Neuron (in vitro differentiated cells): Measurements from ENCODE around the gene WRAP73.

Experiments
- H2AFZ ChIP-seq: one replicate; pipeline ENCODE4 v1.6.1; 2013; ENCODE audit warnings: low read depth, mild to moderate bottlenecking, inconsistent platforms, low read length, moderate library complexity
- H3K27me3 ChIP-seq: one replicate; pipeline ENCODE4 v1.6.1; 2013; ENCODE audit warnings: low read length; ENCODE audit not compliant: insufficient read depth
- H3K36me3 ChIP-seq: one replicate; pipeline ENCODE4 v1.6.1; 2013; ENCODE audit warnings: low read length; ENCODE audit not compliant: insufficient read depth
- H3K4me1 ChIP-seq: one replicate; pipeline ENCODE4 v1.6.1; 2013; ENCODE audit warnings: low read length; ENCODE audit not compliant: insufficient read depth
- H3K4me3 ChIP-seq: 2 replicates; pipeline ENCODE4 v1.5.1; 2013; ENCODE audit warnings: mild to moderate bottlenecking, low read length, moderate library complexity
- H3K9me3 ChIP-seq: one replicate; pipeline ENCODE4 v1.6.1; 2013; ENCODE audit warnings: low read length

The WRAP73 gene

DNA sequence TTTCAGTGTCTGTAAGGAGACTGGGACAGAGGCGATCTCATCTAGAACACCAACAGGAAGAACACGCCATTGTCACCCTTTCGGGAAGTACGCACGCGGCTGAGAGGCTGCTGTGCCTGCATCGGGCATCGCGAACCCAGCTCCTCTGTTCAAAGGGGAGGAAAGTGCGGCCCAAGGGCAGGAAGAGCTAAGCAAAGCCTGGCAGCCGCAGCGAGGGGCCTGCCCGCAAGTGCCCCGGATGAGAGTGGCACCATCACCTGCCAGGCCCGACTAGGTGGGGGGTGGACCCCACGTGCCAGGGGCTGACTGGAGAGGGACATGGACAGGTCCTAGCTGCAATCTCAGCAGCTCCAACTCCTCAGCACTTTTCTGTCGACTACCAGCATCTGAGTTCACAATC is 17.6 kb downstream of the WRAP73 start:
- Histone ChIP-seq H3K27me3 (no peaks in the 10 kb centered on the region), H2AFZ (no peak overlapping the region), H3K9me3 (no peaks in the 10 kb centered on the region), H3K36me3 (peaks cover 62% of the 10 kb centered on the region), H3K4me3 (no peak overlapping the region), H3K4me1 (peaks cover 3% of the 10 kb centered on the region)

DNA sequence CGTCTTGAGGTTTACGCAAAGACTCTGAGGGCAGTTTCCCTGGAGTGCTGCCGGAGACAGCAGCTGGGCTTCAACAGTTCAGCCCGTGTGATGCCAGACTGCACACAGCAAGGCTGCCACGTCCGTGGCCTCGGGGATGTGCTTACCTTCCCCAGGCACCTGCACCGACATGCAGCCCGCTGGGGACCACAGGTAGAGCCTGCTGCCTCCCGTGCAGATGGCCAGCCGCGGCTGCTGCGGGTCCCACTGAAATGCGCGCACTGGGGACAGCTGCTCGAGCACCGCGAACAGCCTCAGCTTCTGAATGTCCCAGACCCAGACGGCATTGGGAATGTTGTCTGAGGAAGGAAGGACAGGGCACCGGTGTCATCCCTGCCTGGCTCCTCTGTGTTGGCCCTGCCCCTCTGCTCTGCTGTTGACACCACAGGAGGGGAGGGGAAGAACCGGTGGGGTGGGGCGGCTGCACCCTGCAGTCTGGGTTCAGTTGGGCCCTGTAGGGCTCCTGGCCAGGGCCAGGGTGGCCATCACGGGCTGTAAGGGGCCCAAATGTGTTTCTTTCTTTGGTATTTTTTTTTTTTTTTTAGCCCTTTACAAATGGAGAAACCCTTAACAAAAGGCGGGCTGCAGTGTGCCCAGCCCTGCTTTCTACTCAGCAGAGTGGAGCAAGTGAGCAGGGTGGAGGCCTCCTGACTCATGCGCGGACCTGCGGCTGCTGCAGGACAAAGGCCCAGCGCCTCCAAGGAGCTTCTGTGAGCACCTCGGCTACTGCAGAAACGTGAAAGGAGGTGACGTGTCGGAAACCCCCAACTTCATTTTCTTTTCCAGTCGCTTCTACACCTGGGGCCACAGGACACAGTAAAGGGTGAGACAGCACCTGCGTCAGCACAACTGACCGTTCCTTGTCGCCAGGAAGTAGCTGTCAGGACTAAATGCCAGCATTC is 18.3 kb downstream of the WRAP73 start:
- H3K36me3 ChIP-seq: peaks cover 57% of the 10 kb centered on the region
- H3K4me1 ChIP-seq: peaks cover 3% of the 10 kb centered on the region
- no peaks in the 10 kb centered on the region for H3K27me3 ChIP-seq
- no peaks in the 10 kb centered on the region for H3K9me3 ChIP-seq
- no peak overlapping the region for H3K4me3 ChIP-seq
- H2AFZ ChIP-seq: no peak overlapping the region

DNA sequence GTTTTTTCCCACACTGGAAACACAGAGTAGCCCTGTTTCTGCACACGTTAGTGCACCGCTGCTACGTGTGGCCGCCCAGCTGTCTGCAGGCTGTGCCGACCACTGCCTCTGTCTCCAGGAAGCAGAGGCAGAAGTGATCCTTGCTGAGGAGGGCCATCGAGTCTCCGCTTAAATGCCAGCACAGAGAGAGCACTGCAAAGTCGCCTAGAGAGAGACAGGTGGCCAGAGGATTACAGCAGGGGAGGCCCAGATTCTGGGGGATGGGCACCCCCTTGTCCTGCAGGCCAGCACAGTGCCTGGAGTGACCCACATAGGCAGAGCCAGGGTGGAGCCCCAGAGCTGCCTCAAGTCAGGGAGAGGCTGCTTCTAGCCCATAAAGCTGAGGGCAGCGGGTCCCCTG is 19.0 kb downstream of the WRAP73 start:
- H3K4me1 ChIP-seq: peaks cover 6% of the 10 kb centered on the region
- H3K4me3 ChIP-seq: no peak overlapping the region
- H3K27me3 ChIP-seq: no peaks in the 10 kb centered on the region
- H3K9me3 ChIP-seq: no peaks in the 10 kb centered on the region
- H3K36me3 ChIP-seq: peaks cover 50% of the 10 kb centered on the region
- no peak overlapping the region for H2AFZ ChIP-seq

DNA sequence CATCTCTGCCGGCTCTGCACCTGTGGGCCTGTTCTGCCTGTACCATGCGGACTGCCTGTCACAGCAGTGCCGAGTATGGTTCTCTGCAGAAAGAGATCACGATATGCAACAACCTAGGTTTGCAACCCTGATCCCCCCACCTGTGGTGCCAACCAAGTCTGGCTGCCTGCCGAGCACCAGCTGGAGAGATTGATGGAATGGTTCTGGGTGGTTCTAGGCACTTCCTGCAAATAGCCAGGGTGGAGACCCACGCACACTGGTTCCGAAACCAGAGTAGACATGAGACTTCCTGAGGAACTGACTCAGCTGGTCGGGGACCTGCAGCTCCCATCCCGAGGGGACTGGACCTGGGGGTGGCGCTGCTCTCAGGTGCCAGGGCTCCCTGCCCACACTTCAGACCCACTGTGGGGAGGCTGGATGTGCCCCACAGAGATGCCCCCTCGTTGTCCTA is 19.7 kb downstream of the WRAP73 start:
- no peak overlapping the region for H3K4me3 ChIP-seq
- H3K9me3 ChIP-seq: no peaks in the 10 kb centered on the region
- peaks cover 45% of the 10 kb centered on the region for H3K36me3 ChIP-seq
- no peak overlapping the region for H2AFZ ChIP-seq
- H3K4me1 ChIP-seq: peaks cover 12% of the 10 kb centered on the region
- H3K27me3 ChIP-seq: no peaks in the 10 kb centered on the region

DNA sequence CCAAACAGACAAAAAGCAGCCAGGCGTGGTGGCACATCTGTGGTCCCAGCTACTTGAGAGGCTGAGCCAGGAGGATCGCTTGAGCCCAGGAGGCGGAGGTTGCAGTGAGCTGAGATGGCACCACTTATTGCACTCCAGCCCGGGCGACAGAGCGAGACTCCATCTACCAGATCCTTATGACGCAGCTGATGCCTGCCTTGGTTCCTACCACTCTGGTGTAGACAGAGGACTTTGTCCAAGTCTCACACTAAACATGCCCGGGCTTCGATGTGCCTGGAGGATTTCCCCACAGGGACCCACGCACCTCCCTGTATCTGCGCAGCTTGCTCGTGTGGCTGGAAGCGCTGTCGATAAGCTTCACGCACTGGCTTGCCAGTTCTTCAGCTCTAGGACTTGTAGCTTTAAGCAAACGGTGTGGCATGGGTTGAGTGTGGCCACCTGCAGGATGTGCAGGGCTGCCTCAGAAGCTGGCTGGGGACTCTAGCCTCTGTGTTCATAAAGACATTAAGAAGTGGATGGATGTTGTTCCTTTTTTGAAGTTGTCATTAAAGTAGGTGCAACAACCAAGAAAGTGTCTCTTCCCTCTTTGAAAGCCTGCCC is 20.2 kb downstream of the WRAP73 start:
- no peaks in the 10 kb centered on the region for H3K27me3 ChIP-seq
- peaks cover 12% of the 10 kb centered on the region for H3K4me1 ChIP-seq
- no peaks in the 10 kb centered on the region for H3K9me3 ChIP-seq
- H3K4me3 ChIP-seq: no peak overlapping the region
- peaks cover 40% of the 10 kb centered on the region for H3K36me3 ChIP-seq
- no peak overlapping the region for H2AFZ ChIP-seq

DNA sequence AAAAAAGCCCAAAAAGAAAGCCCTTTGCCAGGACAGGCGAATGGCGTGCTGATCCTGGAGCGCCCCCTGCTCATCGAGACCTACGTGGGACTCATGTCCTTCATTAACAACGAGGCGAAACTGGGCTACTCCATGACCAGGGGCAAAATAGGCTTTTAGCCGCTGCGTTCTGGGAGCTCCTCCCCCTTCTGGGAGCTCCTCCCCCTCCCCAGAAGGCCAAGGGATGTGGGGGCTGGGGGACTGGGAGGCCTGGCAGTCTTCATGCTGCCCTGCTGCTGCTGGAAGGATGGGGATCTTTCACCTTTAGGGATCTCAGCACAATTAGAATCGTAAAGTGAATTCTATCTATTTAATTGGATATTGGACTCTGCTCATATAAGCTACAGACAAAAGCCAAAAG is 21.5 kb downstream of the WRAP73 start:
- Histone ChIP-seq H2AFZ (no peak overlapping the region), H3K4me1 (peaks cover 17% of the 10 kb centered on the region), H3K27me3 (no peaks in the 10 kb centered on the region), H3K36me3 (peaks cover 31% of the 10 kb centered on the region), H3K4me3 (no peak overlapping the region), H3K9me3 (no peaks in the 10 kb centered on the region)

DNA sequence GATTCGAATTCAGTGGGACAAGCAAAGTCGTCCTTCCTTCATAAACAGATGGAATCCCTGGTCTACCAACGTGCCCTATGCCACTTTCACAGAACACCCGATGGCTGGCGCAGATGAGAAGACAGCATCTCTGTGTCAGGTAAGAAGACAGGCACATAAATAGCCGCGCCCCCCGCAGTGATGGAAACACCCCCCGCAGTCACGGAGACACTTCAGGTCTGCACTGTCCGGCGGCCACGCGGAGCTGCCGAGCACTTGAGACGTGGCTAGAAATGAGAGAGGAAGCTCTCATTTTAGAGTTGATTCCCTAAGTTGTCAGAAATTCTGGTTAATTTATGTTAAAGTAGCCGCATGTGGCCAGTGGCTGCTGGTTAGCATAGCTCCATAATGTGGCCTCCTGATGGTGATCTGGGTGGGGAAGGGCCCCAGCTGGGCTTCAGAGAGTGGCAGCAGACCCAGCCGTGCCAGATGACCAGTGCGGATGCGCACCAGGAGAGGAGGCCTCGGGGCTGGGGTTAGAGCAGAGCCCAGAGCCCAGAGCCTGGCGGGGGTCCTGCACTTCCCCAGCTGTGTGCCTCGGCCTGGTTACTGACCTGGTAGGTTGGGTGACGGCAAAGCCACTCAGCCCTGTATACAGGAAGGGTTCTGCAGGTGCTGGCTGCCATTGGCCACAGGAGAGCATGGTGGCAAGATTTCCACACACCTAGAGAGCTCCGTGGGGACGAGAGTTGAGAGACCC is 22.2 kb downstream of the WRAP73 start:
- Histone ChIP-seq H3K27me3 (no peaks in the 10 kb centered on the region), H3K4me3 (no peak overlapping the region), H3K4me1 (peaks cover 23% of the 10 kb centered on the region), H2AFZ (no peak overlapping the region), H3K36me3 (peaks cover 30% of the 10 kb centered on the region), H3K9me3 (no peaks in the 10 kb centered on the region)

DNA sequence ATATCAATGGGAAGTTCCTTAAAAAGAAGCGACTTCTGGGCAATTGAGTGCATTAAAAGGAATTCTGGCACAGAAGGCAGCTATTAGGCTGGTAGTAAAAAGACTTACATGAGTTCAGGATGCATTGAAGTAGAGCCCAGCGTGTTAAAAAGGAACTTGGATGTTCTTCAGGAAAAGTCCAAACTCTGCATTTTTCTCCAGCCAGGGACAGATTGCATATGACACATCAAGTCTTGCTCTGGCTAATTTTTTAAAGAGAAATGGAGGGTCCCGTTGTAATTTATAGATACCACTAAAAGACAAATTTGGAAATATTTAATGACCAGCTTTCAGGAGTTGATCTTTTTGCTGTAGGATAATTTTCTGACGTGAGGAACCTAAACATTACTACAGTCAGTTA is 23.9 kb downstream of the WRAP73 start:
- Histone ChIP-seq H3K9me3 (no peaks in the 10 kb centered on the region), H3K36me3 (peaks cover 30% of the 10 kb centered on the region), H3K4me3 (peak overlapping the region; percentile 87), H2AFZ (no peak overlapping the region), H3K27me3 (no peaks in the 10 kb centered on the region), H3K4me1 (peaks cover 20% of the 10 kb centered on the region)

DNA sequence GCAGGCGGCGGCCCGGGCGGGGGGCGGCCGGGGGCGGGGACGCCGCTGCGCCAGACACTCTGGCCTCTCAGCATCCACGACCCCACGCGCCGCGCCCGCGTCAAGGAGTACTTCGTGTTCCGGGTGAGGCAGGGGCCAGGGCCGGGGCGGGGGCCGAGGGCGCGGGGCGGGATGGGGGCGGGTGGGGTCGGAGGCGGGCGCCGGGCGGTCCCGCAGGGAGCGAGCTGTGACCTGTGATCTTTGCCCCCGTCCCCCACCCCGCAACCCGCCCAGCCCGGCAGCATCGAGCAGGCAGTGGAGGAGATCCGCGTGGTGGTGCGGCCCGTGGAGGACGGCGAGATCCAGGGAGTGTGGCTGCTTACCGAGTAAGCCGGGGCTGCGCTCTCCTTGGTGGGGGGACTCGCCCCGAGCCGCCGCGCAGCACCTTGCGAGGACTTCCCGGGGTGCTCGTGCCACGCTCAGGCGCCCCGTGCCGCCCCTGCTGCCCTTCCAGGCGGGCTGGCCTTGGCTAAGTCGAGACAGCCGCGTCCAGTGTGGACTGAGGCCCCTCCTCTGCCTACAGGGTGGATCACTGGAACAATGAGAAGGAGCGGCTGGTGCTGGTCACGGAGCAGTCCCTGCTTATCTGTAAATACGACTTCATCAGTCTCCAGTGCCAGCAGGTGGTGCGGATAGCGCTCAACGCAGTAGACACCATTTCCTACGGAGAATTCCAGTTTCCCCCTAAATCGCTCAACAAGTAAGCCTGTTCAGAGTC is 24.6 kb downstream of the WRAP73 start:
- H3K4me1 ChIP-seq: peaks cover 20% of the 10 kb centered on the region
- H3K9me3 ChIP-seq: no peaks in the 10 kb centered on the region
- no peaks in the 10 kb centered on the region for H3K27me3 ChIP-seq
- no peak overlapping the region for H2AFZ ChIP-seq
- H3K4me3 ChIP-seq: peak overlapping the region; percentile 87
- H3K36me3 ChIP-seq: peaks cover 30% of the 10 kb centered on the region

DNA sequence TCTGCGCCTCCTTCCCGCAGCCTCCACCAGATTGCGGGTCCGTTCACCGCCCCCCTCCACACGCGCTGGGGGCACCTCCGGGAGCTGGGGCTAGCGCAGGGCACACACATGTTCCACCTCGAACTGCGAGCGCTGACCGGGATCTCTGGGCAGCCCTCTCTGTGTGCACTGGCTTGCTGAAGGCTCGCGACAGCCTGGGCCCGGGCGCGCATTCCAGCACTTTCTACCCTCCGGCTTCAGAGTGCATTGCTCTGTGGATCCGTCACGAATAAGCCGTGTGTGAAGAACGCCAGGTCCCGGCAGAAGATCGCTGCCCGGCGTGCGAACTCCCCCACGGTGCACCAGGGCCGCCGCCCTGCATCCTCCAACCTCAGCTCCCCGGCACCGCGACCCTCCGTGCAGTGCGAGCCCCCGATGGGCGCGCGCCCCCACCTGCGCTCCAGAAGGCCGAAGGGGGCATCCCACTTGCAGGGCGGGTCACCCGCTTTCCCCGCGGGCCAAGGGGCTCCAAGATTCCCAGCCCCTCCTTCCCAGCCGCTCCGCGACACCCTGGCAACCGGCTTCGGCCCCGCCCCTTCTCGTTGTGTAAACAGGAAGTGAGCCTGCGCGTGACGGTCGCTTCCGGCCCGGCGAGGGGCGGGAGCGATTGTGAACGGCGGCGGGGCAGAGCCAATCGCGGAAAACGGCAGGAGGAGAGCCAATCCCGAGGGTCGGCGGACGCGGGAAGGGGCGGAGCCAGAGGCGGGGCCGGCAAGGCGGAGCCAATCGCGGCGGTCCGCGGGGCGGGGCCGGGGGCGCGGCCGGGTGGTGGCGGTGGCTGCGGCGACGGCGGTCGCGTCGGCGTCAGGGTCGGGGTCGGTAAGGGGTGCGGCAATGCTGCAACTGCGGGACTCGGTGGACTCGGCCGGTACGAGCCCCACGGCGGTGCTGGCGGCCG is 25.4 kb downstream of the WRAP73 start, which contains the start of gene TPRG1L:
Gene TPRG1L, plus strand, starts transcription at position 816 of the 937 bp plus-strand sequence. Its CDS starts 58 bp downstream, at position 874.
- Histone ChIP-seq H3K36me3 (peaks cover 22% of the 10 kb centered on the region), H3K9me3 (no peaks in the 10 kb centered on the region), H3K4me3 (peak within 1 kb of the TSS; percentile 87), H2AFZ (peak within 1 kb of the TSS; percentile 86), H3K4me1 (peaks cover 20% of the 10 kb centered on the region), H3K27me3 (no peaks in the 10 kb centered on the region)

DNA sequence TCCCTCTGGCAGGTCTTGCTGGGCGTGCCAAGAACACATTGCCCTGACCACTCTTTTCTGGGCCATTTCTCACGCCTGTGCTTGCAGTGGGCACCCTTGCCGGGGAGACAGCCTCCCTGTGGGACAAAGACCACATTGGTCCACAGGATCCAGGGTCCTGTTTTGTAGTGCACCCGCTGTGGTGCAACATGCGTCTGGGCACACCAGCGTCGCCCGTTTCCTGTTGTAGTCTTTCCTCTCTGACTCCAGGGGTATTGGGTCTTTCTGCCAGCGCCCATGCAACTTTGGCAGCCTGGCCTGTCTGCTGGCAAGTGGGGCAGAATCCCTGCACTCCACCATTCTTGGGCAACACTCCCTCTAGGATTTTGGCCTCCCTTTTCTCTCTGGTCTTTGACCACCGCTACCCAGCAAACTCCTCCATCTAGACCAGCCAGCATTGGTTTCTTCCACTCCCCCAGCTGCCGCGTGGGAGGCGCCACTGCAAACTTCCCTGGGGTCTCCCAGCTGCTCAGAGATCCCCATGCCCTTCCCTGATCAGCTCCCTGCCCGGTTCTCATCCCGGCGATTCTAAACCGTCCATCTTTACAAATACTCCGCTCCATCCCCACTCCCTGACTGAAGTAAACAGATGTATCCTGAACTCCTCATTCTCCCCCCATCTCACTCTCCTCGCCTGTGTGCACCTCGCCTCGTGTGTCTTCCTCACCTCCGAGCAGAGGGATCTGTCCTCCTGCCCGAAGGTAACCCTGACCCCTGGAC is 26.3 kb downstream of the WRAP73 start:
- Histone ChIP-seq H3K27me3 (no peaks in the 10 kb centered on the region), H3K9me3 (no peaks in the 10 kb centered on the region), H3K36me3 (peaks cover 13% of the 10 kb centered on the region), H2AFZ (peak overlapping the region; percentile 86), H3K4me1 (peaks cover 20% of the 10 kb centered on the region), H3K4me3 (peak overlapping the region; percentile 87)
